Stimulated activated CD8-positive, alpha-beta memory T cell treated with anti-CD3 and anti-CD28 coated beads, Interleukin-4, amount 100 ng/mL, for 1 hour (primary cell): ENCODE measurements around the gene MME.

Experiments
- DNase-seq, 2 donors: peaks; one replicate each; pipeline ENCODE4 v3.0.0-alpha.2; 2020; ENCODE audit warnings: low read depth in 2 of 2, low spot score in 1 of 2

MME gene

GRCh38 chr3:155079746-155080487, at the start of gene MME:
Gene MME, plus strand, starts transcription at chr3:155080319. Its CDS starts 3,849 bp downstream, at chr3:155084168.
- DNase-seq = no peak

GRCh38 chr3:155031186-155031585, 48.9 kb upstream of the MME start:
- DNase-seq = no peak

- no peak for DNase-seq
Observed at GRCh38 chr3:155032918-155033317, 47.2 kb upstream of the MME start.

GRCh38 chr3:155034786-155035185, 45.3 kb upstream of the MME start:
- DNase-seq = no peak

GRCh38 chr3:155035553-155035952, 44.6 kb upstream of the MME start:
- no peak for DNase-seq

- DNase-seq = no peak
Observed at GRCh38 chr3:155037508-155038202, 42.5 kb upstream of the MME start.

GRCh38 chr3:155038203-155038554, 41.9 kb upstream of the MME start:
- no peak for DNase-seq

GRCh38 chr3:155046935-155047334, 33.2 kb upstream of the MME start:
- DNase-seq = no peak

GRCh38 chr3:155047672-155048071, 32.4 kb upstream of the MME start:
- no peak for DNase-seq

- no peak for DNase-seq
Observed at GRCh38 chr3:155049959-155050358, 30.2 kb upstream of the MME start.

GRCh38 chr3:155052470-155052869, 27.6 kb upstream of the MME start:
- no peak for DNase-seq

- no peak for DNase-seq
Observed at GRCh38 chr3:155053756-155054155, 26.4 kb upstream of the MME start.

- no peak for DNase-seq
Observed at GRCh38 chr3:155064920-155065319, 15.2 kb upstream of the MME start.

- DNase-seq = no peak
Observed at GRCh38 chr3:155065537-155065936, 14.6 kb upstream of the MME start.

GRCh38 chr3:155069729-155070128, 10.4 kb upstream of the MME start:
- no peak for DNase-seq

- DNase-seq = no peak
Observed at GRCh38 chr3:155070316-155070715, 9.8 kb upstream of the MME start.

- no peak for DNase-seq
Observed at GRCh38 chr3:155070932-155071387, 9.2 kb upstream of the MME start.

GRCh38 chr3:155075200-155075599, 4.9 kb upstream of the MME start:
- no peak for DNase-seq

- DNase-seq = no peak
Observed at GRCh38 chr3:155076888-155077287, 3.2 kb upstream of the MME start.

- DNase-seq = no peak
Observed at GRCh38 chr3:155078711-155079467, 1.2 kb upstream of the MME start.

- no peak for DNase-seq
Observed at GRCh38 chr3:155079468-155079745, 712 bp upstream of the MME start.

- DNase-seq = no peak
Observed at GRCh38 chr3:155080692-155081091, 573 bp downstream of the MME start.
